ENCODE data around the gene DEK.
"Not testable (repeated sequence)": the region's sequence is repeated elsewhere in the genome, so short reads cannot be mapped to it uniquely, and the experiment has no call there.

Gene DEK

DNA sequence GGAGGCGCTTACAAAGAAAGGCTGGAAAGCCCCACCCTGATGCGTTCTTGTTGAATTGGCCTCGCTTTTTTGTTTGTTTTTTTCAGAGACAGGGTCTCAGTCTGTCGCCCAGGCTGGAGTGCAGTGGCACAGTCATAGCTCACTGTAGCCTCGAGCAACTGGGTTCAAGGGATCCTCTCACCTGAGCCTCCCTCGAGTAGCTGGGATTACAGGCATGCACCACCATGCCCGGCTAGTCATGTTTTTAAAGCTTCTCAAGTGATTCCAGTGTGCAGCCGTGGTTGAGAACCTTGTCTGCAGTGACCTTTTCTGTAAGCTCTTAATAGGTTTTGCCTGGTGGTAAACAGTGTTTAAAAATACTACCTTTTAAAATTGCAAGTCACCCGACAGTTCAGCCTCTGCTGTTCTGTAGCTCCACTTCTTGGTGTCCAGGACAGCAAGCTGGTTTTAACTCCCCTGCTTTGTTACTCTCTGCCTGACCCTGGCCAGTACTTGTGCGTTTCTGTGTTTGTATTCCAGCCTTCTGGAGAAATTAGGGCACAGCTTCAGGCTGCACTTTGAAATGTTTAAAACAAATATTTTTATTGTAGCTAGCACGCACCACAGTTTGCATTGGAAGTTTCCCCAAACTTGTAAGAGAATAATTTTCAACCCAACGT, 54.7 kb downstream of the DEK start:
- FAIRE-seq (no peak), DNase-seq (ENCODE audit: extremely low spot score, insufficient read length, low read depth) (no peak)

GRCh38 chr6:18208778-18209177, 55.6 kb downstream of the DEK start:
- not testable (repeated sequence) for DNase-seq (ENCODE audit: extremely low spot score, insufficient read length, low read depth); FAIRE-seq

- FAIRE-seq (no peak), DNase-seq (ENCODE audit: extremely low spot score, insufficient read length, low read depth) (no peak)
These were observed 56.4 kb downstream of the DEK start for GRCh38 chr6:18207949-18208348.

- DNase-seq (ENCODE audit: extremely low spot score, insufficient read length, low read depth) (no peak), FAIRE-seq (no peak)
These were observed 56.9 kb downstream of the DEK start for GRCh38 chr6:18207438-18207837.

DNA sequence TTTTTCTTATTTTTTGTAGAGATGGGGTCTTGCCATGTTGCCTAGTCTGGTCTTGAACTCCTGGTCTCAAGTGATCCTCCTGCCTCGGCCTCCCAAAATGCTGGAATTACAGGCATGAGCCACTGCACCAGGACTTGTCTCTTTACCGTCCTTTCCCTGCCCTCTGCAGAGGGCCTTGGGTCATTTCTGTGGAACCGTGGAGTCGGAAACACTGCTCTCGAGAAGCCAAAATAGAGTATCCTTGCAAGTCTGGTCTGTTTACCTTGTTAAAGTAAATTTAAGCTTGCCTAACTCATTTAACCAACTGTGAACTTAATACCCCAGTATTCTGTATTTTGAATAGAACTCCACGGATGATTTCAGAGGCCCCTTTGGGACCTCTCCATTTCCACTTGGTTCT, 57.7 kb downstream of the DEK start:
- FAIRE-seq (no peak), DNase-seq (ENCODE audit: extremely low spot score, insufficient read length, low read depth) (no peak)

- DNase-seq (ENCODE audit: extremely low spot score, insufficient read length, low read depth) (no peak), FAIRE-seq (no peak)
These were observed 59.6 kb downstream of the DEK start for GRCh38 chr6:18204691-18205090.

- no peak for FAIRE-seq
- no peak for DNase-seq (ENCODE audit: extremely low spot score, insufficient read length, low read depth)
These were observed 60.5 kb downstream of the DEK start for GRCh38 chr6:18203786-18204185.

DNA sequence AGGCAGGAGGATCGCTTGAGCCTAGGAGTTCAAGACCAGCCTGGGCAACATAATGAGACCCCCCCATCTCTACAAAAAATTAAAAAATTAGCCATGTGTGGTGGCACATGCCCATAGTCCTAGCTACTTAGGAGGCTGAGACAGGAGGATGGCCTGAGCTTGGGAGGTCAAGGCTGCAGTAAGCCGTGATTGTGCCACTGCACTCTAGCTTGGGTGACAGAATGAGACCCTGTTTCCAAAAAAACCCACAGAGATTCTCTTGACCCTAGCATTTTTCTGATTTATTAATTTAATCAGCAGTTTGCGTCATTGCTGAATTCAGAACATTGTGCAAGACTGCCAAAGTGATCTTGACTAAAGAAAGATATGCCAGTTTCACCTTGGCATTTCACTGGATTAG, 72.3 kb downstream of the DEK start:
- no peak for DNase-seq (ENCODE audit: extremely low spot score, insufficient read length, low read depth)

DNA sequence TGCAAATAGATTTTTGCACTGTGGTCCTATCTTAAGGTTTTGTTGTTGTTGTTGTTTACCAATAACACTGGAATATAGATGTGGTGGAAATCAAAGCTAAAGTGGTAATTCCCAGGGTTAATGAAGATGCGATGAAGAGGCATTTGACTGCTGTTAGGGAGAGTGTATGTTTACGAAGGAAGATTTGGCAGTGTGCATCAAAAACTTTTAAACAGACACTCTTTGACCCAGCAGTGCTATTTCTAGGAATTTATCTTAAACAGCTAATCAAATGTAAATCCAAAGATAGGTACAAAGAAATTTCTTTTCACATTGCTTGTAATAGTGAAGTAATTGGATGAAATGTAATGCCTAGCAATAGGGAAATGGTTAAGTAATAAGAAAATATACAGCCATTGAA, 75.1 kb downstream of the DEK start:
- FAIRE-seq, result no peak

More for the DNA sequence above, 72.3 kb downstream of the DEK start:
- FAIRE-seq, result no peak

DNA sequence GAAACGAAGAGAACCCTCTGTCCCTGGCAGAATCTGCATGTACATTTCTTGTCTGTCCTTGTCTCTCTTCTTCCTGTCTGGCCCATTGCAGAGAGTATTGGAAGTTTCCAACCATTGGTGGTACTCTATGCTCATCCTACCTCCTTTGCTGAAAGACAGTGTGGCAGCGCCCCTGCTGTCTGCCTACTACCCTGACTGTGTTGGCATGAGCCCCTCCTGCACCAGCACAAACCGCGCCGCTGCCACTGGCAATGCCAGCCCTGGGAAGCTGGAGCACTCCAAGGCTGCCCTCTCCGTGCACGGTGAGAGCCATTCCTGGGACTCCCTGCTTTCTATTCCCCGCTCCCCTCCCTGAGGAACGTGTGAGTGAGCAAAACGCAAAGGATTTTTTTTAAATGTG, 76.6 kb downstream of the DEK start:
- no peak for DNase-seq (ENCODE audit: extremely low spot score, insufficient read length, low read depth)
- FAIRE-seq, result no peak

More for the DNA sequence above, 75.1 kb downstream of the DEK start:
- DNase-seq (ENCODE audit: extremely low spot score, insufficient read length, low read depth), result no peak

DNA sequence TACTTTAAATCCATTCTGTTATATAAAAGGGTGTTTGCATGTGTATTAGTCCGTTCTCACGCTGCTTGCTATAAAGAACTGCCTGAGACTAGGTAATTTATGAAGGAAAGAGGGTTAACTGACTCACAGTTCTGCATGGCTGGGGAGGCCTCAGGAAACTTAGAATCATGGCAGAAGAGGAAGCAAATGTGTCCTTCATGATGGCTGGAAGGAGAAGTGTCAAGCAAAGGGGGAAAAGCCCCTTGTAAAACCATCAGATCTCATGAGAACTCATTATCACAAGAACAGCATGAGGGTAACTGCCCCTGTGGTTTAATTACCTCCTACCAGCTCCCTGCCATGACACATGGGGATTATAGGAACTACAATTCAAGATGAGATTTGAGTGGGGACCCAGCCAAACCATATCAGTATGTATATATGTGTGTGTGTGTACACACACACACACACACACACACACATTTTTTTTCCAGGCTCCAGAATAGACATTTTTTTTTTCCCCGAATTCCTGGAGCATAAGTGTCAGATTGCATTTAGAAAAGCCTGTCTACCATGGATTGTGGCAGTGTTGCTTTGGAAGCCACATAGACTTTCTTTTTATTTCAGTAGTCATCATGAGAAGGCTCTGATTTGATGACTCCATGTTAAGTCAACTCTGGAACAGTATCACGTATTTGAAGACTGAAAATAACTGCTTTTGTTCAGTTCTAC, 77.6 kb downstream of the DEK start:
- FAIRE-seq, result no peak
- DNase-seq (ENCODE audit: extremely low spot score, insufficient read length, low read depth), result no peak

DNA sequence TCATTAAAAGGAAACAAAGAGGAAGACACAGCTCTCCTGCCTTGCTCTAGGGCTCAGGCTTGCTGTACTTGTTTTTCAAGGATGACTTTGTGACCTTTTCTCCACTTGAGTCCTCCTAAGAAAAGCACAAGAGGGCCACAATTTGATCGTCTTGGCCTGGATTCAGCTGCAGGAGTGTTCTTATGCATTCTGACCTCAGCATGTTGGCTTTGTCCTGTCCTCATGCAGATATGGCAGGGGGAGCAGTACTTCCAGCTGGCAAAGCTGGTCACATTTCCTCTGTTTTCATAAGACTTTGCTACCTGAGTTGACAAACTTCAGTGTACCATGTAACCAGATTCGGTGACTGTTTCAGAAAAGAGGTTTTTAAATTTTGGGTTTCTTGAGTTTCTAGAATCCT, 78.3 kb downstream of the DEK start:
- no peak for FAIRE-seq
- no peak for DNase-seq (ENCODE audit: extremely low spot score, insufficient read length, low read depth)

DNA sequence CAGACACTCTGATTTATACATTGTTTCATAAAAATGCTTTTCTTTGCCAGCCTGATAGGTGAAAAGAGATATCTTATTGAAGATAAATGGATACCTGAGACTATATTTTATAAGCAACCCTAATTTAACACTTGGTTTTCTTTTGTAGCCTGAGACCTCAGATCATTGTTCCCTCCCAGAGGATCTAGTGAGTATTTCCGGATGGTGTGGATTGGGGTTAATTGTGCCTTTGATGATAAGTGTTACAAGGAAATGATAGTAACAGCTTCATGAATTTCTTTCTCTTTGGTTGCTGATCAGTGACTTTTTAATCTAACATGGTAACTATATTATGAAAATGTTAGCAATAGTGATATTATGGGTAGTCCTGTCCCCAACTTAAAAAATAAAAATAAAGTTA, 78.7 kb downstream of the DEK start:
- no peak for DNase-seq (ENCODE audit: extremely low spot score, insufficient read length, low read depth)
- no peak for FAIRE-seq

DNA sequence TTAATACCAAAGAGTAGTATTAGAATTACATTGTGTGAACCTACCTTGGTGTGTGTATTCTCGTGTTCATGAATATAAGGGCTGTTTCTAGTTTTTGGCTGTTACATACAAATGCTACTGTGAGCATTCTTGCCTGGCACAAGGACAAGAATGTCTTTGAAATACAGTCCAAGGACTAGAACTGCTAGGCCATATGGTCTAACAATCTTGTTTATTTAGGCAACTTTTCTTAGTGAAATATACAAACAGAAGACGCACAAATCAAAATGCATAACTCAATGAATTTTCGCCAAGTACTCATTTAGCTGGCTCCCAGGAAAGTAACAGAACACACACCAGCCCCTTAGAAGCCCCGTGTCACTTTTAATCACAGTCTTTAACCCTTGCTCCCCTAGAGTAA, 80.6 kb downstream of the DEK start:
- FAIRE-seq, result no peak

GRCh38 chr6:18182568-18182967, 81.8 kb downstream of the DEK start:
- DNase-seq (ENCODE audit: extremely low spot score, insufficient read length, low read depth), result no peak
- FAIRE-seq, result no peak

More for the DNA sequence above, 80.6 kb downstream of the DEK start:
- DNase-seq (ENCODE audit: extremely low spot score, insufficient read length, low read depth), result no peak

DNA sequence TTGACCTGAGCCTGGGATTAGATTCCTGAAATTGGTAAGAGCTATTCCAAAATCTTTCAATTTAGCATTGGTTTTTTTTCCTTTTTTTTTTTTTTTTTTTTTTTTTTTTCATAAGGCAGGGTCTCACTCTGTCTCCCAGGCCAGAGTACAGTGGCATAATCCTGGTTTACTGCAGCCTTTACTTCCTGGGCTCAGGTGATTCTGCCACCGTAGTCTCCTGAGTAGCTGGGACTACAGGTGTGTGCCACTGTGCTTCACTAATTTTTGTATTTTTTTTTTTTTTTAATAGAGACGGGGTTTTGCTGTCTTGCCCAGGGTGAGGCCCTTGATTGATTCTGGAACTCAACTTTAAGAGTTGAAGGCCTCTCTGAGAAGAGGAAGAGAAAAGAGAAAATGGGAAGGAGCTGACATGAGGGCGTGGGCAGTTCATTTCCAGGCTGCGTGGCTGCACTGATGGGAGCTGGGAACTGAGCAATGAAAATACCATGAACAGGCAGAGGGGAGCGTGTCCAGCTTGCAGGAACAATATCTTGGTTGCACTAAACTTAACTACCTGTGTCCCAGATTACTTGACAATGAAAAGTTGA, 84.5 kb downstream of the DEK start:
- FAIRE-seq (no peak), DNase-seq (ENCODE audit: extremely low spot score, insufficient read length, low read depth) (no peak)

DNA sequence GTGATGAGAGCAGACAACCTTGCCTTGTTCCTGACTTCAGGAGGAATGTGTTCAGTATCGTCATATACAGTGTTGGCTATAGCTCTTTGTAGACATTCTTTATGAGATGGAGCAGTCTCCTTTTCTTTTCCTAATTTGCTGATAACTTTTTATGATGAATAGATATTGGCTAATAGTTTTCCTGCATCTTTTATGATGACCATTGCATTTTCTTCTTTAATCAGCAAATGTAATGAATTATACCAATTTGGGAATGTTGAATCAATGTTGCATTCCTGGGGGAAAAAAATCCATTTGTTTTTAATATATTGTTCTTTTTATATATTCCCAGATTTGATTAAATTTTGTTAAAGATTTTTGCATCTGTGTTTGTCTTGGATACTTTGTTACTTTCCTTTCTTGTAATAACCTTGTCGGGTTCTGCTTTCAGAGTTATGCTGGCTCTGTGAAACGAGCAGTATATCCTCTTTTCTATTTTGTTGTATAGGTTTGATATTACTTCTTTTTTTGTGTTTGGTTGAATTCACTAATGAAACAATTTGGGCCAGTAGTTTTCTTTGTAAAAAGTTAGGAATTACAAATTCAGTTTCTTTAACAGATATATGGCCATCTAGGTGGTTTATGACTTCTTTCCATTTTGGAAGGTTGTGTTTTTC, 85.2 kb downstream of the DEK start:
- no peak for FAIRE-seq
- DNase-seq (ENCODE audit: extremely low spot score, insufficient read length, low read depth), result no peak

GRCh38 chr6:18177286-18177965, 86.9 kb downstream of the DEK start:
- no peak for FAIRE-seq
- no peak for DNase-seq (ENCODE audit: extremely low spot score, insufficient read length, low read depth)

GRCh38 chr6:18176198-18176597, 88.1 kb downstream of the DEK start:
- not testable (repeated sequence) for FAIRE-seq; DNase-seq (ENCODE audit: extremely low spot score, insufficient read length, low read depth)
